T follicular helper cell (primary cell): ENCODE measurements around the gene BPIFB6.
"Not testable (repeated sequence)": the region's sequence is repeated elsewhere in the genome, so short reads cannot be mapped to it uniquely, and the experiment has no call there.

Source experiments
- DNase-seq: peaks from one replicate; pipeline ENCODE4 v3.0.0-alpha.2; 2020; ENCODE audit warnings: low read depth

The BPIFB6 gene

GRCh38 chr20:33028875-33029274 is 2.6 kb upstream of the BPIFB6 start:
- no peak for DNase-seq

DNA sequence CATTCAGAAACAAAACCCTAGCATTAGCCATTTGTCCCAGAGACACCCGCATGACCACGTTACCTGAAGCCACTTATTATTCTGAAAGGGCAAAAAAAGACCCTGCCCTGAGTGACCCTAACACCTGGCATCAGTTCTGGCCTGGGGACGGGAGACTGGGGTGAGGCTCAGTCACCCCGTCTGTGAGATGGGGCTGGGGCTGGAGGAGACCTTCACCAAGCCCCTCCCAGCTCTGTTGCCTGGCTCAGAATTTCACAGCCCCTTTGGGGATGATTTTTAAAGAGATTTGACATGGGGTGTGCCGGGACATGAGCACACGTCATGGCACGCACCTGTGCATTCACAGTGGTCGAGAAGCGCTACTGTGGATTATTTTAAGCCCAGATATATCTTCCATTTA is 1.4 kb upstream of the BPIFB6 start:
- DNase-seq, result no peak

DNA sequence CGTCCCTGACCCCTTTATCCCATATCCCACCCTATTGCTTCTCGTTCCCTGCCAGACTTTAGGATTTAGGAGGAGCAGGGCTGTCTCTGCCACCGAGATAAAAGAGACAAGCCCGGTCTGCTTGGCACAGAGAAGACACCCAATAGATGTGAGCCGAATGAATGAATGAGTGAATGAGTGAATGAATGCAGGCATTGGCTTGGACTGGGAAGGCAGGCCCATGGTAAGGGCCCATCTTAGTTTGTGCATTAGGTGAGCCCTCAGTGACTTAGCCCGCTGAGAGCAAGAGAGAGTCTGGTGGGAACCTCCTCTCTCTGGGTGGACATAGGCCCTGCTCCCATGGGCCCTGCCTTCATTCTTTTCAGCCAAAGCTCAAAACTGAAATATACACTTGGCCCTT is 879 bp upstream of the BPIFB6 start:
- no peak for DNase-seq

- DNase-seq, result no peak
Measured at GRCh38 chr20:33032555-33032954, 1.1 kb downstream of the BPIFB6 start.

- no peak for DNase-seq
Measured at GRCh38 chr20:33033381-33033780, 1.9 kb downstream of the BPIFB6 start.

- DNase-seq, result no peak
Measured at GRCh38 chr20:33034115-33034514, 2.7 kb downstream of the BPIFB6 start.

DNA sequence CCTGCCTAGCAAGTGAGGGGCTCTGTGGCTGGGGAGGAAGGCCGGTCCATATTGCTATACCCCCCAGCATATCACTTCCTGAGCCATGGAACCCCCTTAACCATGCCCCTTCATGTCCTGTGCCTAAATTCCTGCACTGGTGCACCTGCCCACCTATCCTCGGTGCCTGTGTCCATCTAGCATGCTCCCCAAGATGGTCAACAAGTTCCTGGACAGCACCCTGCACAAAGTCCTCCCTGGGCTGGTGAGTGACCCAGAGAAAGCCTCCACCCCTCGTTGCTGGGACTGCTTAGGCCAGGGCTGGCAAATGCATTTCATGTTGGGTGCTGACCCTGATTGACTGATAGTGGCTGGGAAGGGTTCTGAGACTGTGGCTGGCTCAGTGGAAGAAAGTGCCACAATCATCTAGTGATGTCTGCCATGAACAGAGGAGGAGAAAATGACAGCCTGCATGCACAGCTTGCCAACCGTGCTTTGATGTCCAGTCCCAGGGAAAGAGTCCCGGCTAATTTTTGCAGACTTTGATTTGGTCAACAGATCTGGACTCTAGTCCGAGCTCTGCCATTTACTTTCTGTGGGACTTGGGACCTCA is 3.5 kb downstream of the BPIFB6 start:
- DNase-seq, result no peak

- DNase-seq, result no peak
Measured at GRCh38 chr20:33037456-33037855, 6.0 kb downstream of the BPIFB6 start.

DNA sequence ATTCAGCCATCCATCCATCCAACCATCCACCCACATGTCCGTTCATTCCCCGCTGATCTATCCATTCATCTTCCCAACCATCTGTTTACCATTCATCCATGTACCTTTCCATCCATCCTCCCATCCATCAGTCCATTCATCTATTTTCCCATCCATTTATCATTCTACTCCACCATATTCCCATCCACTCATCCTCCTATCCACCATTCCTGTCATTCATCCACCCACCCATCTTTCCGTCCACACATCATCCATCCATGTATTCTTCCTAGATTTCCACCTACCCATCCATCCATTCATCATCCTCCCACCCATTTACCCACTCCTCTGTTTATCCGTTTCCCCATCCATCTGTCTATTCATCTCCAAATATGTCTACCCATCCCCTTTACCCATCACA is 6.8 kb downstream of the BPIFB6 start:
- no peak for DNase-seq

DNA sequence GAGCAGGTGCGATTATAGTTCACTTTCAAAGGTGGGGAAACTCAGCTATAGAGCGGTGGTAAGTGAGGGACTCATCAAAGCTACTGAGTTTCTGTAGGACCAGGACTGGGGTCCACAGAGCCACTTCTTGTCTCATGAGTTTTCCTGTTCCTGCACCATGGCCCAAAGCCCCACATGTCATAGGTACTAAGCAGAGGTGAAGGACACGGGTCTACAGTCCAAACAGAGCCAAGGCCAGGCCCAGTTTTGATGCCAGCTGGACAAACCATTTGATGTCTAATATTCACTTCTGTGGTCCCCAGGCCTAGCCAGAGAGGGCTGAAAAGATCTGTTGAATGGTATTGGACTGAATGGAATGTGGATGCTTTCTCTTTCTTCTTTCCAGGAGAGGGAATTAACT is 11.0 kb downstream of the BPIFB6 start:
- DNase-seq, result no peak

- DNase-seq, result no peak
Measured at GRCh38 chr20:33042983-33043730, 11.7 kb downstream of the BPIFB6 start.

DNA sequence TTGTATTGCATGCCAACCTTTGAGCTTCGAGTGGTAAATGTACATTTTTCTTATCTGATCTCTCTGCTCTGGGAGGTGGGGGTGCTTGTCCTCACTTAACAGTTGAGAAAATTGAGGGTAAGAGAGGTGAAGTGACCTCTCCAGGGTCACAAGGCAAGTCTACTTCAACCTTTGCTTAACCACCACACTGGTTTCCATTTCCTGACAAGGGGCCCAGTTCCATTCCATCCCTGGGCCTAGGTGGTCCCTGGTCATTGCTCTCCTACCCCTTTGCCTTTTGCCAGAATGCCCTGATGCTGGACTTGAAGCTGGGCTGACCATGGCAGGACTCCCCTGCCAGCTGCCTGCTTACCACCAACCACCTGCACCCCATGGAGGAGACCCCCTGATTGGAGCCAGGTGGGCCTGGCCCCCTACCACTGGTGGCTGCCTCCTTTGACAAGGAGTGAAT is 12.3 kb downstream of the BPIFB6 start:
- no peak for DNase-seq

GRCh38 chr20:33045129-33045721 is 13.8 kb downstream of the BPIFB6 start:
- not testable (repeated sequence) for DNase-seq

GRCh38 chr20:33046412-33046811 is 15.0 kb downstream of the BPIFB6 start:
- DNase-seq, result no peak

DNA sequence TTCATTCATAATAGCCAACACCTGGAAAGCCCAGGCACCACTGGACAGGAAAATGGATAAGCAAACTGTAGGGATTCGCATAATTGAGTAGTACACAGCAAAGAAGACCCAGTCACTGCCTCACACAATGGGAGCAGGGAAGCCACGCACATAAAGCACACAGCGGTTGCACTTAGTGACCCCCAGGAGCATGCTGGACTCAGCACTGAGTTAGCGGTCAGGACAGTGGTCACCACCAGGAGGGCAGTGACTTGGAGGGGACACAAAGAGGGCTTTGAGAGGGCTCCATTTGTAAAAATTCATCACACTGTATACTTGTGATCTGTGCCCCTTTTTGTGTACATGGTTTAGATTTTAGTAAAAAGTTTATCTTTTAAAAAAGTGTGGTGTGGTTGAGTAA is 19.9 kb downstream of the BPIFB6 start:
- no peak for DNase-seq

- no peak for DNase-seq
Measured at GRCh38 chr20:33053291-33054106, 22.1 kb downstream of the BPIFB6 start, which contains the start of gene BPIFB3. Gene BPIFB3 (plus strand): TSS chr20:33053903. CDS start chr20:33055436, 1,533 bp downstream.

DNA sequence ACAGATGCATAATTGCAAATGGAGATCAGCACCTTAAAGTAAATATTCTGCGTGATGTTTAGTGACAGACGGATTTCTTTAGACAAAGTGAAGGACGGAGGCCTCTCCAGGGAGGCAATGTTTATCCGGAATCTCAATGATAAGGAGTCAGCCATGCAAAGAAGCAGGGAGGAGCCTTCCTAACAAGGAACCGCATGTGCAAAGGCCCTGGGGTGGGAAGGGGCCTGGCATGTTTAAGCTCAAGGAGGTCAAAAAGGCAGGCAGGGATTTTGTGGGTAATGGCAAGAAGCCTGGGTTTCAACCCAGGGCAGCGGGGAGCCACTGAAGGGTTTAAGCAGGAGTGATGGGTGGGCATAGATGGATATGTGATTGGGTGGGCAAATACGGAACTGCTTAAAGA is 22.9 kb downstream of the BPIFB6 start:
- DNase-seq, result no peak

GRCh38 chr20:33054791-33055190 is 23.3 kb downstream of the BPIFB6 start:
- no peak for DNase-seq

GRCh38 chr20:33059136-33059535 is 27.7 kb downstream of the BPIFB6 start:
- DNase-seq, result no peak

DNA sequence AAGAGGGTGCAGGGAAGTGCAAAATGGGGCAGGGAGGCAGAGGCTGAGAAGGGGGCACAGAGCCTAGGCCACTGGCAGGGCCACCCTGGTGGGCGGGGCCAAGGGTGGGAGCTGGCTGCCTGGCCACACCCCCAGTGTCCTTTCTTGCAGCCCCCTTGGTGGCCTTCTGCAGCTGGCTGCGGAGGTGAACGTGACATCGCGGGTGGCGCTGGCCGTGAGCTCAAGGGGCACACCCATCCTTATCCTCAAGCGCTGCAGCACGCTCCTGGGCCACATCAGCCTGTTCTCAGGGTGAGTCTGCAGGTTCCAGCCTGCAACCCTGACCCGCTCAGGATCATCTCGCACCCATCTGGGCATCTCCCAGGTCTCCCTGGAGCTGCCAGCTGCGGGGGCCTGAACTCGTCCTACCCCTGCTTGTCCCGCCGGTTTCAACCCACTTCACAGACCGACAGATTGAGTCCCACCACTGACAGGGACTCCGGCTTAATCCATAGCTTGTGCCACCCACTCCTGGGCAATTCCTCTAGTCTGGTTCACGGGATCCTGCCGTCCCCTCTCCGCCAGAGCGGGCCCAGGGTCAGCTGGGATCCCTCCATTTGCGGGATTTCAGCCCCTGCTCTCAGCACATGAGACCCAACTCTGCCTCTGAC is 28.4 kb downstream of the BPIFB6 start:
- no peak for DNase-seq

DNA sequence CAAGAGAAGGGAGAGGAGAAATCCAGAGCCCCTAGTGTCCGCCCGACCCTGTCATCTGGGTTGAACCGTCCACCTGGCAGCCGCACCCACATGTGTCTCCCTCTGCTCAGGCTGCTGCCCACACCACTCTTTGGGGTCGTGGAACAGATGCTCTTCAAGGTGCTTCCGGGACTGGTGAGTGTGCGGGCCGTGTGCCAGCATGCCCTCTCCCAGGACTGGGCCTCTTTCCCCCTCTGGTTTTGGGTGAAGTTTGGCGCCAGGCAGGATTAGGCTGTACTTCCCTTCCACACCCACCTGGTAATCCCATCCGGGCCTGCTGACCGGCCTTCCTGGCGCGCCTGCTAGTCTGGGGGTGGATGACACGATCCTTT is 30.2 kb downstream of the BPIFB6 start:
- no peak for DNase-seq
